ENCODE data around the gene S100P.
"Not testable (repeated sequence)": the region's sequence is repeated elsewhere in the genome, so short reads cannot be mapped to it uniquely, and the experiment has no call there.

The S100P gene

DNA sequence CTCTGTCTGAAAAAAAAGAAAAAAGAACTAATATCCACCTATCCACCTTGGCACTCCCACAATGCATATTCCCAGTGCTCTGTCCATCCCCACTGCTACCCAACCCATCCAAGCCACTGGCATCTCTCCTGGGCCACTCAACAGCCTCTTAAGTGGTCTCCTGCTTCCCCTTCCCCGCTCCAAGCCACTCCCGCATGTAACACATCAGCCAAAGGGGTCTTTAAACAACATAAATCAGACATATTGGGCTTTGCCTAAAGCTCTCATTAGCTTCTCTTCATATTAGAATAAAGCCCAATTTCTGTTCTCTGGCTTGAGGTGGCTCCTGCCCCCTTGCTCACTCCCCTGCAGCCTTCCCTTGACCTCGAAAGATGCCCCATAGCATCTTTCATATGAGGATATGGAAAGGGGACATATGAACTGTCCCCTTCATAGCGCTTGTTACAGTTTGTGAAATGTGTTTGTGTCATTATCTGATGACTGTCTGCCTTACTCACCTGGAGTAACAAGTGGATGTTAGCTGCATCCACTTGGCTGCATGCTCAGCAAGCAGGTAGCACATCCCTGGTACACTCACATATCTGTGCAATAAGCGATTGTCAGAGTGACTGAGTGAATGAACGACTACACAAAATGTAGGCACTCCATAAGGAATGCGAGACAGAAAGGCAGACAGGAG is 25.4 kb downstream of the S100P start:
- Histone ChIP-seq H3K9ac (ENCODE audit: low read depth, low read length) (no peak overlapping the region), H3K27me3 (ENCODE audit: control insufficient read depth, insufficient read depth, low read length) (no peaks in the 10 kb centered on the region), H3K4me2 (ENCODE audit: low read length) (no peak overlapping the region), H3K36me3 (ENCODE audit: insufficient read depth, low read length) (no peaks in the 10 kb centered on the region), H3K9me3 (replicated peaks; ENCODE audit: low read length) (no peaks in the 10 kb centered on the region), H3K4me3 (ENCODE audit: low read length) (no peak overlapping the region), H3K4me1 (ENCODE audit: control insufficient read depth, insufficient read depth, low read length) (peaks cover 7% of the 10 kb centered on the region)

DNA sequence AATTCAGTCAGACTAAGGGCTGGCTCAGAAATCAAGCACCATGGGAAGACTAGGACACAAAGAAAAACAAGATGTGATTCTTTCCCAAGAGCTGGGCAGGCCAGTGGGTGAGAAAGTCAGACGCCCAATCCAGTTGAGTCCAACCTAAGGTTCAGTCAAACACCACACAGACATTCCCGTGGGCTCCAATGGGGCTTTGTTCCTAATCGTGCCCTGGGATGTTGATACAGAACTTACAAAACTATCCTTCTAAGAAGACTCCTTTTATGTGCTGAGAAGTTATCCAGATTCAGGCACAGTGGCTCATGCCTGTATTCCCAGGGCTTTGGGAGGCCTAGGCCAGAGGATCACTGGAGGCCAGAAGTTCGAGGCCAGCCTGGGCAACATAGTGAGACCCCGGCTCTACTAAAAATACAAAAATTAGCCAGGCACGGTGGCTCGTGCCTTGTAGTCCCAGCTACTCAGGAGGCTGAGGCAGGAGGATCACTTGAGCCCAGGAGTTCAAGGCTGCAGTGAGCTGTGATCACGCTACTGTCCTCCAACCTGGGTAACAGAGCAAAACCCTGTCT is 26.0 kb downstream of the S100P start:
- H3K9ac ChIP-seq (ENCODE audit: low read depth, low read length): no peak overlapping the region
- H3K4me2 ChIP-seq (ENCODE audit: low read length): no peak overlapping the region
- H3K27me3 ChIP-seq (ENCODE audit: control insufficient read depth, insufficient read depth, low read length): no peaks in the 10 kb centered on the region
- H3K9me3 ChIP-seq (replicated peaks; ENCODE audit: low read length): no peaks in the 10 kb centered on the region
- H3K4me1 ChIP-seq (ENCODE audit: control insufficient read depth, insufficient read depth, low read length): peaks cover 13% of the 10 kb centered on the region
- H3K4me3 ChIP-seq (ENCODE audit: low read length): no peak overlapping the region
- H3K36me3 ChIP-seq (ENCODE audit: insufficient read depth, low read length): no peaks in the 10 kb centered on the region

DNA sequence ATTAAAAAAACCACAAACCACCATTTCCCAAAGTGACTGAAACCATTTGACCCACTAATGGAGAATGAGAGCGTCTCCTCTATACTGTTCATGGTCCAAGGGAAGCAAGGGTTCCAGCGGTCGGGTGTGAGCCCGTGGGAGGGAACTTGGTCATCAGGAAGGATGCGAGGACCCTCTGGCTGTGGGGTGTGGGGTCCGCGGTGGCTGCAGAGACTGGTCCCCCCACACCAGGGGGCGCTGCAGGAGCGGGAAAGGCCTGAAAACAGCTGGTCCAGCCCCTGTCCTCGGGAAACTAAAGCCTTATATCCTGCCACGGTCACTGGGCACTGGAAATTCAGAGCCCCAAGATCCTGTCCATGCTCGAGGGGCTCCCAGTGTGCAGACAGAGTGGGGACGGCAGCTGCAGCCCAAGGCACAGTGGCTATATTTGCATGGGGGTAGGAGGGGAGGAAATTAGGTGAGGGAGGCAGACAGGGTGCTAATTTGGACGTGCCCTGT is 26.6 kb downstream of the S100P start:
- Histone ChIP-seq H3K4me2 (ENCODE audit: low read length) (peak overlapping the region; percentile 48), H3K36me3 (ENCODE audit: insufficient read depth, low read length) (no peaks in the 10 kb centered on the region), H3K4me3 (ENCODE audit: low read length) (no peak overlapping the region), H3K9me3 (replicated peaks; ENCODE audit: low read length) (no peaks in the 10 kb centered on the region), H3K9ac (ENCODE audit: low read depth, low read length) (no peak overlapping the region), H3K4me1 (ENCODE audit: control insufficient read depth, insufficient read depth, low read length) (peaks cover 13% of the 10 kb centered on the region), H3K27me3 (ENCODE audit: control insufficient read depth, insufficient read depth, low read length) (no peaks in the 10 kb centered on the region)

DNA sequence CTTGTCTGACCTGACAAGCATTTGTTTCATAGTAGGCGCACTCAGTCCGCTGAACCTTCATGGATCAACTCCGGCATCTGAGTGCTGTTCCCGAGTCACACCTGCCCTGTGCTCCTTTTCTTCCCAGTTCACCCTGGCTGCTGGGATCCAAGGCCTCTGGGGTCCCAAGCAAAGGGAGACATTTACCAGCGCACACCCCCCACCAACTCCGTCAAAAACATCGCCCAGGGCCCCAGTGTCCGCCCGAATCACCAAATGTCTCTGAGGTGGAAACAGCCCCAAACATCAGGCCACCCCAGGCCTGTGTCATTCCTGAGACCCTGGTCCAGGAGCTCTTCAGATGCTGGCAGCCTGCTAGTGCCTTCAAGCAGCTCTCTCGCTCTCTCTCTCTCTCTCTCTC is 27.4 kb downstream of the S100P start:
- H3K4me3 ChIP-seq (ENCODE audit: low read length): no peak overlapping the region
- no peak overlapping the region for H3K9ac ChIP-seq (ENCODE audit: low read depth, low read length)
- H3K4me1 ChIP-seq (ENCODE audit: control insufficient read depth, insufficient read depth, low read length): peaks cover 9% of the 10 kb centered on the region
- H3K9me3 ChIP-seq (replicated peaks; ENCODE audit: low read length): no peaks in the 10 kb centered on the region
- H3K27me3 ChIP-seq (ENCODE audit: control insufficient read depth, insufficient read depth, low read length): no peaks in the 10 kb centered on the region
- no peak overlapping the region for H3K4me2 ChIP-seq (ENCODE audit: low read length)
- no peaks in the 10 kb centered on the region for H3K36me3 ChIP-seq (ENCODE audit: insufficient read depth, low read length)

DNA sequence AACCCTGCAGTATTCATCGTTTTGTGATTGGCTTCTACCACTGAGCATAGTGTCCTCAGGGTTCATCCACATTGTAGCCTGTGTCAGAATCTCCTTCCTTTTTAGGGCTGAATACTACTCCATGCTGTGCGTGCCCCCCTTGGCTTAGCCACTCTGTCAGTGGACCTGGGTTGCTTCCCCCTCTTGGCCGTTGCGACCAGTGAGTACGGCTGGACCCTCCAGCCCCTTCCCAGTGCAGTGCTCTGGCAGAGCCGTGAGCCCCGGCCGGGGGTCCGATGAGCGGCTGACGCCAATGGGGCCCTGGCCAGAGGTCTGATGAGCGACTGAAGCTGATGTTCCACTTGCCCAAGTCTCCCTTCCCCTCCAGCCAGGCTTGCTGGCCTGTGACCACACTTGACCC is 29.2 kb downstream of the S100P start:
- Histone ChIP-seq H3K36me3 (ENCODE audit: insufficient read depth, low read length) (no peaks in the 10 kb centered on the region), H3K4me2 (ENCODE audit: low read length) (no peak overlapping the region), H3K4me3 (ENCODE audit: low read length) (no peak overlapping the region), H3K27me3 (ENCODE audit: control insufficient read depth, insufficient read depth, low read length) (no peaks in the 10 kb centered on the region), H3K9ac (ENCODE audit: low read depth, low read length) (no peak overlapping the region), H3K9me3 (replicated peaks; ENCODE audit: low read length) (no peaks in the 10 kb centered on the region), H3K4me1 (ENCODE audit: control insufficient read depth, insufficient read depth, low read length) (peaks cover 9% of the 10 kb centered on the region)

DNA sequence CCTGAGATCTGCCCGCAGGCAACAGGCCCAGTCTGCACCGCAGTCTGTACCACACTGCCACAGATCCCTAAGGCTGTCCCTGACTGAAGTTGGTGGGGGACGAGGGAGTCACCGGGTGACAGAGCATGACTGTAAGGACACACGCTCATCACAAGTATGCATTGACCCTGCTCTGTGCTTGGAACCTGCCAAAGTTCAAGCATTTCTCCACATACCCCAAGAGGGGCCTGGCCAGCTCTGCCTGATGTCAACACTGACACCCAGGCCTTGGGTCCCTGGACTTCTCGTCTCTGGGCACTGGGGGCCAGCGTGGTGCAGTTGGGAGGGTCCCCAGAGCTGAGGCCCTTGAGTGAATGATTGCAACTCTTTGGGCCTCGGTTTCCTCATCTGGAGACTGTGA is 30.2 kb downstream of the S100P start:
- peaks cover 9% of the 10 kb centered on the region for H3K4me1 ChIP-seq (ENCODE audit: control insufficient read depth, insufficient read depth, low read length)
- no peaks in the 10 kb centered on the region for H3K27me3 ChIP-seq (ENCODE audit: control insufficient read depth, insufficient read depth, low read length)
- no peaks in the 10 kb centered on the region for H3K36me3 ChIP-seq (ENCODE audit: insufficient read depth, low read length)
- no peak overlapping the region for H3K9ac ChIP-seq (ENCODE audit: low read depth, low read length)
- H3K4me3 ChIP-seq (ENCODE audit: low read length): no peak overlapping the region
- H3K9me3 ChIP-seq (replicated peaks; ENCODE audit: low read length): no peaks in the 10 kb centered on the region
- no peak overlapping the region for H3K4me2 ChIP-seq (ENCODE audit: low read length)

DNA sequence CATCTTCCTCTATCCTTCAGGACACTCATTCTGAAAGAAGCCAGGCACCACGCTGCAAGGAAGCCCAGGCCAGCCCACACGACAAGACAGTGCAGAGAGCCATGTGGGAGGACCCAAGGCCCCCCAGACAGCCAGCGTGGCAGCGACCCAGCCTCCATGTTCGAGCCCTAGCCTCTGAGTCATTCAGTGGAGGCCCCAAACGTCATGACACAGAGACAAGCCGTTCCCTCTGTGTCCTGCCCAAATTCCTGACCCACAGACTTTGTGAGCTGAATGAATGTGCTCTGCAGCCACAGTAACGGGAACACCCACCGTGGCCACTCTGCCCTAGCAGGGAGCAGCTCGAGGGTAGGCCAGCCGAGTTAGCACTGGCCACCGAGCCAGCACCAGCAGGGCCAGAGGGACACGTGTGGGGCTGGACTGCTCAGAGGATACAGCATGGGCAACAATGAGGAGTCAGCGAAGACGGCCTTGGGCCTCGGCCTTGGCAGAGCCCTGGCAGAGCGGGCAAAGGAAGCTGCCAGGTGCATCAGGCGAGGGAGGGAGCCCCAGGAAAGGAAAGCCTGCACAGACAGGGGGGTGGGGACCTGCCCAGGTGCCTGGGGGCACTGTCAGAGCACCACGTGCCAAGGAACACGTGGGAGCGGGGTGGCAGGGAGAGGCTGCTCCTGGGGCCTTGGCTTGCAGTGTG is 30.9 kb downstream of the S100P start:
- Histone ChIP-seq H3K36me3 (ENCODE audit: insufficient read depth, low read length) (no peaks in the 10 kb centered on the region), H3K9me3 (replicated peaks; ENCODE audit: low read length) (no peaks in the 10 kb centered on the region), H3K27me3 (ENCODE audit: control insufficient read depth, insufficient read depth, low read length) (no peaks in the 10 kb centered on the region), H3K4me2 (ENCODE audit: low read length) (no peak overlapping the region), H3K9ac (ENCODE audit: low read depth, low read length) (no peak overlapping the region), H3K4me1 (ENCODE audit: control insufficient read depth, insufficient read depth, low read length) (peaks cover 9% of the 10 kb centered on the region), H3K4me3 (ENCODE audit: low read length) (no peak overlapping the region)

DNA sequence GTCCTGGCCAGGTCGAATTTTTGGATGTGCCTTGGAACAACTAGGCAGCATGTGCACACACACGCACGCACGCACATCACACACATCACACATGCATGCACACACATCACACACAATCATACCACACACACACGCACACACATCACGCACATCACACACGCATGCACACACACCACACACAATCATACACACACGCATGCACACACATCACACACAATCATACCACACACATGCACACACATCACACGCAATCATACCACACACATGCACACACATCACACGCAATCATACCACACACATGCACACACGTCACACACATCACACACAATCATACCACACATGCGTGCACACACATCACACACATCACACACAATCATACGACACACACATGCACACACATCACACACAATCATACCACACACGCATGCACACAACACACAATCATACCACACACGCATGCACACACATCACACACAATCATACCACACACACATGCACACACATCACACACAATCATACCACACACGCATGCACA is 31.8 kb downstream of the S100P start:
- not testable (repeated sequence) for H3K4me1 ChIP-seq (ENCODE audit: control insufficient read depth, insufficient read depth, low read length); H3K9ac ChIP-seq (ENCODE audit: low read depth, low read length); H3K36me3 ChIP-seq (ENCODE audit: insufficient read depth, low read length); H3K9me3 ChIP-seq (replicated peaks; ENCODE audit: low read length); H3K27me3 ChIP-seq (ENCODE audit: control insufficient read depth, insufficient read depth, low read length); H3K4me2 ChIP-seq (ENCODE audit: low read length); H3K4me3 ChIP-seq (ENCODE audit: low read length)

DNA sequence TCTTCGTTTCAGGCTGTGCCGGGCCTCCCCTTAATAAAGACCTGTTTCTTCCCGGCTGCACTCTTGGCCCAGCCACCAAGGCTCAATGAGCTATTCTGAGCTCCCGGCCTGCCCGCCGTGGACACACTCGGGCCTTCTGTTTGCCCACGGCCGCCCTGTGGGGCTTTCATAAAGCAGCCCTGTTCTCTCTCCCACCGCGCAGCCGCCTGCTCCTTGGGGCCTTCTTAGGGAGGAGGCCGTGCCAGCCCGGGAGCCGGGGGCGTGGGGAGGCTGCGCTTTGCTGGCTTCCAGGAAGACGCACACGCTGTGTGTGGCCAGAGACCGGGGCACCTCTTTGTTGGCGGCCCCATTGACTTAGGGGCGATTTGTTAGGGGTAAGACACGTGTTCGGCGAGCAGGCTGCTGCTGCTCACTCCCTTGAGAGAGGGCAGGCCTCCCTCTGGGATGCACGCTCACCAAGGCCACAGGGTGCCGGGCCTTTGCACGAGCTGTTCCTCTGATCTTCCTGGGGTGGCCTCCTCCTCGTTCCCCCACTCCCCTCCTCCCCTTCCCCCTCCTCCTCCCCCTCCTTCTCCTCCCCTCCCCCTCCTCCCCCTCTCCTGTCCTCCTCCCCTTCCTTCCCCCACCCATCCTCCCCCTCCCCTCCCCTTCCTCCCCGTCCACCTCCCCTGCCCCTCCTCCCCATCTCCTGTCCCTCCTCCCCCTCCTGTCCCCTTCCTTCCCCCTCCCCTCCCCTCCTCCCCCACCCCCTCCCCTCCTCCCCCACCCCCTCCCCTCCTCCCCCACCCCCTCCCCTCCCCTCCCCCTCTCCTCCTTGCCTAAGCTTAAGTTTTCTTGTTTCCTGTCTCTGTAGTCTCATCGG is 33.6 kb downstream of the S100P start:
- no peak overlapping the region for H3K4me3 ChIP-seq (ENCODE audit: low read length)
- no peak overlapping the region for H3K9ac ChIP-seq (ENCODE audit: low read depth, low read length)
- no peaks in the 10 kb centered on the region for H3K9me3 ChIP-seq (replicated peaks; ENCODE audit: low read length)

DNA sequence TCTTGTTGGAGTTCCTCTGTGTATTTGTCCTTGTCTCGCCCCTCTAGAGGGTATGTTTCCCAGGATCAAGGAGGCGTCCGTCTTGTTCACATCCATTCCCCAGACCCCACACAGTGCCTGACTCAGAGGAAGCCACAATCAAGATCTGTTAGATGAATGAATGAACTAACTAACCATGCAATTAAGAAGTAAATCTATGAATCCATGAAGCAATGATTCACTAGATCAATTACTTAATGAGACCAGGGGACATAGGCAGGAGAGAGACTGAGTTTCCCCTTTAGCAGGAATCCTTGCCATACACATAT is 34.2 kb downstream of the S100P start:
- no peak overlapping the region for H3K4me2 ChIP-seq (ENCODE audit: low read length)
- H3K9me3 ChIP-seq (replicated peaks; ENCODE audit: low read length): no peaks in the 10 kb centered on the region
- no peaks in the 10 kb centered on the region for H3K27me3 ChIP-seq (ENCODE audit: control insufficient read depth, insufficient read depth, low read length)
- H3K4me1 ChIP-seq (ENCODE audit: control insufficient read depth, insufficient read depth, low read length): peaks cover 15% of the 10 kb centered on the region
- no peaks in the 10 kb centered on the region for H3K36me3 ChIP-seq (ENCODE audit: insufficient read depth, low read length)
- no peak overlapping the region for H3K4me3 ChIP-seq (ENCODE audit: low read length)
- no peak overlapping the region for H3K9ac ChIP-seq (ENCODE audit: low read depth, low read length)

More for the DNA sequence above, 33.6 kb downstream of the S100P start:
- Histone ChIP-seq H3K4me2 (ENCODE audit: low read length) (peak overlapping the region; percentile 33), H3K4me1 (ENCODE audit: control insufficient read depth, insufficient read depth, low read length) (peaks cover 9% of the 10 kb centered on the region), H3K27me3 (ENCODE audit: control insufficient read depth, insufficient read depth, low read length) (no peaks in the 10 kb centered on the region), H3K36me3 (ENCODE audit: insufficient read depth, low read length) (no peaks in the 10 kb centered on the region)

DNA sequence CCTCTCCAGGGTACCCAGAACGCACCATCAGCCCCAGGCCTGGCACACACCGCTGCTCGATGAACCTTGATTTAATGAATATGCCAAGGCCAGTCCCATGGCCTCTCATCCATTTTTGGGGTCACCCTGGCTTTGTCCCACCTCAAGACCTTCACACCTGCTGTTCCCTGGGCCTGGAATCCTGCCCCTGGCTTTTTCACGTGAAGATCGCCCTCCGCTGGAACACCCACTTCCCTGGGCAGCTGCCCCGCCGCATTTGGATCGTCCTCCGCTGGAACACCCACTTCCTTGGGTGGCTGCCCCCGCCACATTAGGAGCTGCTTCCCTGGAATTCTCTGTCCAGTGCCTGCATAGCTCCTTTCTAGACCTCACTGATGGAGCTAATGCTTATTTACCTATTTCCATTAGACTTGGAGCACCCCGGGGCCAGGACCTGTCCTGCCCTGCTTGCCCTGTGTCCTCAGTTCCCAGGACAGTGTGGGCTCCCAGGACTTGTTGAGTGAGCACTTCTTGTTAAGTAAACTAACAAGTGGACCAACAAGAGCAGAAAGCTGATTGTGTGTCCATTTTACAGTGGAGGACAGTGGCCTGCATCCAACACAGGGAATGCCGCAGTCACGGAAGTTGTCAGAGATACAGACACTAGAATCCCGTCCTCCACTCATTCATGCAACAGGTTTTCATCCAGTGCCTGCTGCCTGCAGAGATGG is 34.8 kb downstream of the S100P start:
- H3K9ac ChIP-seq (ENCODE audit: low read depth, low read length): no peak overlapping the region
- no peaks in the 10 kb centered on the region for H3K36me3 ChIP-seq (ENCODE audit: insufficient read depth, low read length)
- H3K4me3 ChIP-seq (ENCODE audit: low read length): no peak overlapping the region
- no peaks in the 10 kb centered on the region for H3K27me3 ChIP-seq (ENCODE audit: control insufficient read depth, insufficient read depth, low read length)
- H3K4me2 ChIP-seq (ENCODE audit: low read length): no peak overlapping the region
- H3K4me1 ChIP-seq (ENCODE audit: control insufficient read depth, insufficient read depth, low read length): peaks cover 18% of the 10 kb centered on the region
- H3K9me3 ChIP-seq (replicated peaks; ENCODE audit: low read length): no peaks in the 10 kb centered on the region
